Measurements from ENCODE around the gene TYW1B. TPM values are rescaled to one million over a fixed set of nuclear protein-coding genes. Genes with fewer than 3 reads are reported as not detected.
"Not testable (repeated sequence)": the region's sequence is repeated elsewhere in the genome, so short reads cannot be mapped to it uniquely, and the experiment has no call there.

The TYW1B gene
- total RNA-seq, 1 donor from 2014 or later: 8.6 TPM

- H3K4me1 Mint-ChIP-seq: no peaks in the 10 kb centered on the region
- ChIA-PET CTCF (no interaction called here), POLR2A (no interaction called here)
- no peak for DNase-seq
- no peak overlapping the region for H3K27ac Mint-ChIP-seq
- peaks cover 8% of the 10 kb centered on the region for H3K36me3 Mint-ChIP-seq (ENCODE audit: low read depth)
- intact Hi-C loops (cut with micrococcal nuclease): no loop called here
- ATAC-seq (ENCODE audit: low read depth): no peak
- TF ChIP-seq CTCF (IDR thresholded peaks at IDR 0.05): no peak
- no peak overlapping the region for H3K4me3 Mint-ChIP-seq
- no peaks in the 10 kb centered on the region for H3K9me3 Mint-ChIP-seq
- H3K27me3 Mint-ChIP-seq: no peaks in the 10 kb centered on the region
These were observed 42.6 kb downstream of the TYW1B start for GRCh38 chr7:72785166-72785955.

- H3K4me1 Mint-ChIP-seq; intact Hi-C loops (cut with micrococcal nuclease); POLR2A ChIA-PET; H3K27ac Mint-ChIP-seq; DNase-seq; H3K36me3 Mint-ChIP-seq (ENCODE audit: low read depth); H3K9me3 Mint-ChIP-seq; CTCF ChIA-PET; H3K27me3 Mint-ChIP-seq; ATAC-seq (ENCODE audit: low read depth); H3K4me3 Mint-ChIP-seq: not testable (repeated sequence)
These were observed 44.2 kb downstream of the TYW1B start for GRCh38 chr7:72783601-72784370.

- POLR2A ChIA-PET: no interaction called here
- no peaks in the 10 kb centered on the region for H3K9me3 Mint-ChIP-seq
- intact Hi-C loops (cut with micrococcal nuclease): no loop called here
- no peak for TF ChIP-seq CTCF (IDR thresholded peaks at IDR 0.05)
- DNase-seq (no peak), ATAC-seq (ENCODE audit: low read depth) (no peak)
- CTCF ChIA-PET: no interaction called here
- H3K27ac Mint-ChIP-seq: no peak overlapping the region
- H3K36me3 Mint-ChIP-seq (ENCODE audit: low read depth): peaks cover 16% of the 10 kb centered on the region
- H3K4me1 Mint-ChIP-seq: no peaks in the 10 kb centered on the region
- no peak overlapping the region for H3K4me3 Mint-ChIP-seq
- no peaks in the 10 kb centered on the region for H3K27me3 Mint-ChIP-seq
These were observed 46.4 kb downstream of the TYW1B start for GRCh38 chr7:72781631-72782030.

- CTCF ChIA-PET: no interaction called here
These were observed 46.8 kb downstream of the TYW1B start for GRCh38 chr7:72781161-72781560.

GRCh38 chr7:72780289-72780894, 47.6 kb downstream of the TYW1B start:
- H3K27me3 Mint-ChIP-seq; H3K4me3 Mint-ChIP-seq; H3K27ac Mint-ChIP-seq; ATAC-seq (ENCODE audit: low read depth); H3K4me1 Mint-ChIP-seq; DNase-seq; H3K9me3 Mint-ChIP-seq; intact Hi-C loops (cut with micrococcal nuclease); CTCF ChIA-PET; POLR2A ChIA-PET: not testable (repeated sequence)
- H3K36me3 Mint-ChIP-seq (ENCODE audit: low read depth): peaks cover 20% of the 10 kb centered on the region

More at GRCh38 chr7:72781161-72781560, 46.8 kb downstream of the TYW1B start:
- no peaks in the 10 kb centered on the region for H3K27me3 Mint-ChIP-seq
- no peak overlapping the region for H3K4me3 Mint-ChIP-seq
- H3K4me1 Mint-ChIP-seq: no peaks in the 10 kb centered on the region
- ATAC-seq (ENCODE audit: low read depth): no peak
- no peak overlapping the region for H3K27ac Mint-ChIP-seq
- intact Hi-C loops (cut with micrococcal nuclease): no loop called here
- DNase-seq: no peak
- no peaks in the 10 kb centered on the region for H3K9me3 Mint-ChIP-seq
- TF ChIP-seq CTCF (IDR thresholded peaks at IDR 0.05): no peak
- POLR2A ChIA-PET: no interaction called here
- peaks cover 17% of the 10 kb centered on the region for H3K36me3 Mint-ChIP-seq (ENCODE audit: low read depth)

- DNase-seq; H3K27me3 Mint-ChIP-seq; POLR2A ChIA-PET; H3K4me3 Mint-ChIP-seq; ATAC-seq (ENCODE audit: low read depth); intact Hi-C loops (cut with micrococcal nuclease); H3K9me3 Mint-ChIP-seq; H3K27ac Mint-ChIP-seq; CTCF ChIA-PET; H3K4me1 Mint-ChIP-seq: not testable (repeated sequence)
- H3K36me3 Mint-ChIP-seq (ENCODE audit: low read depth): peaks cover 45% of the 10 kb centered on the region
These were observed 50.8 kb downstream of the TYW1B start for GRCh38 chr7:72777167-72777566.

- H3K27me3 Mint-ChIP-seq; POLR2A ChIA-PET; intact Hi-C loops (cut with micrococcal nuclease); CTCF ChIA-PET; H3K4me1 Mint-ChIP-seq; ATAC-seq (ENCODE audit: low read depth); H3K9me3 Mint-ChIP-seq; H3K27ac Mint-ChIP-seq; DNase-seq; H3K4me3 Mint-ChIP-seq: not testable (repeated sequence)
- peaks cover 60% of the 10 kb centered on the region for H3K36me3 Mint-ChIP-seq (ENCODE audit: low read depth)
These were observed 55.4 kb downstream of the TYW1B start for GRCh38 chr7:72772627-72773026.

GRCh38 chr7:72766994-72767393, 61.0 kb downstream of the TYW1B start:
- H3K4me3 Mint-ChIP-seq; H3K9me3 Mint-ChIP-seq; intact Hi-C loops (cut with micrococcal nuclease); DNase-seq; CTCF ChIA-PET; H3K27me3 Mint-ChIP-seq; H3K4me1 Mint-ChIP-seq; POLR2A ChIA-PET; ATAC-seq (ENCODE audit: low read depth); H3K27ac Mint-ChIP-seq: not testable (repeated sequence)
- H3K36me3 Mint-ChIP-seq (ENCODE audit: low read depth): peaks cover 40% of the 10 kb centered on the region

Measured in activated B cell treated with CpG ODN at 0.5 μM for 24 hours (primary cell).